ENCODE results near the gene DHX8.

- TF ChIP-seq, protein P1, sequence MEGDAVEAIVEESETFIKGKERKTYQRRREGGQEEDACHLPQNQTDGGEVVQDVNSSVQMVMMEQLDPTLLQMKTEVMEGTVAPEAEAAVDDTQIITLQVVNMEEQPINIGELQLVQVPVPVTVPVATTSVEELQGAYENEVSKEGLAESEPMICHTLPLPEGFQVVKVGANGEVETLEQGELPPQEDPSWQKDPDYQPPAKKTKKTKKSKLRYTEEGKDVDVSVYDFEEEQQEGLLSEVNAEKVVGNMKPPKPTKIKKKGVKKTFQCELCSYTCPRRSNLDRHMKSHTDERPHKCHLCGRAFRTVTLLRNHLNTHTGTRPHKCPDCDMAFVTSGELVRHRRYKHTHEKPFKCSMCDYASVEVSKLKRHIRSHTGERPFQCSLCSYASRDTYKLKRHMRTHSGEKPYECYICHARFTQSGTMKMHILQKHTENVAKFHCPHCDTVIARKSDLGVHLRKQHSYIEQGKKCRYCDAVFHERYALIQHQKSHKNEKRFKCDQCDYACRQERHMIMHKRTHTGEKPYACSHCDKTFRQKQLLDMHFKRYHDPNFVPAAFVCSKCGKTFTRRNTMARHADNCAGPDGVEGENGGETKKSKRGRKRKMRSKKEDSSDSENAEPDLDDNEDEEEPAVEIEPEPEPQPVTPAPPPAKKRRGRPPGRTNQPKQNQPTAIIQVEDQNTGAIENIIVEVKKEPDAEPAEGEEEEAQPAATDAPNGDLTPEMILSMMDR (conservative IDR thresholded peaks at IDR 0.05; ENCODE audit: low read length) = no peak
- no peak for TF ChIP-seq EZH2phosphoT487 (IDR thresholded peaks at IDR 0.05; ENCODE audit: borderline replicate concordance)
Observed at GRCh38 chr17:43461185-43461584, 22.6 kb upstream of the DHX8 start.

Data from Loucy (cell line).